ENCODE data around the gene PIGBOS1. TPM values are rescaled to one million over a fixed set of nuclear protein-coding genes. Genes with fewer than 3 reads are reported as not detected.
A peak's percentile ranks its signal among the peaks of the same experiment; 100 is the strongest.

The PIGBOS1 gene
- total and polyA plus RNA-seq, 9 of the 15 experiments (the other 6 are each of a cell fraction or from before 2014, with no cell fraction given): 25.2 to 76.2 (median 46.0) TPM

- Histone ChIP-seq H3K9ac (ENCODE audit: insufficient read depth in 1 of 2, low read depth in 2 of 2, low read length in 2 of 2) (no peak overlapping the region), H3K36me3 (ENCODE audit: control insufficient read depth, insufficient read depth, low read length) (peaks cover 37% of the 10 kb centered on the region), H3K4me3 (no peak overlapping the region), H3K4me2 (ENCODE audit: insufficient read depth, low read length) (no peak overlapping the region), H3K27me3 (ENCODE audit: control insufficient read depth in 2 of 2, insufficient read depth in 2 of 2, low read length in 2 of 2) (no peaks in the 10 kb centered on the region), H3K4me1 (replicated peaks in 1 of 2; ENCODE audit: control insufficient read depth in 2 of 2, insufficient read depth in 2 of 2, low read length in 2 of 2) (peaks cover 0 to 4% of the 10 kb centered on the region in 2 experiments; a peak in 3 of 5 replicates), H4K20me1 (replicated peaks; ENCODE audit: control insufficient read depth, insufficient read depth, low read length) (no peaks in the 10 kb centered on the region; the same call in 1 of the 2 replicates), H3K27ac (ENCODE audit: extremely low read depth, low read depth, low read length) (no peak overlapping the region), H2AFZ (ENCODE audit: low read depth, low read length) (no peak overlapping the region), H3K9me3 (replicated peaks; ENCODE audit: control insufficient read depth, insufficient read depth, low read depth, low read length) (no peaks in the 10 kb centered on the region), H3K9me1 (ENCODE audit: control insufficient read depth, insufficient read depth, low read length) (no peaks in the 10 kb centered on the region), H3K79me2 (ENCODE audit: control insufficient read depth, insufficient read depth, low read length) (no peaks in the 10 kb centered on the region)
- intact Hi-C loops (cut with micrococcal nuclease) (no loop called here), in situ Hi-C loops (cut with MboI) (no loop called here)
- ChIA-PET CTCF (ENCODE audit: low intra/inter-chr PET ratio) (no interaction called here), POLR2A (interaction anchor here (0.9 to 1.6 kb wide), 2 partner anchors 25 to 41 kb away, joined by 3 to 4 read pairs; partner anchors contain the start of genes PIGB and PIGBOS1)
- FAIRE-seq (no peak), ATAC-seq (peak; percentile 62), DNase-seq (ENCODE audit: extremely low read depth in 1 of 4, low spot score in 3 of 4) (peak in 1 of 4 experiments; percentile 7)
- 96% methylated on average over 2 of the region's 2 CpGs for WGBS (ENCODE audit: insufficient coverage, low coverage, missing lambda C conversion rate)
- TF ChIP-seq FOXA3 (CRISPR knock-in tag; conservative IDR thresholded peaks at IDR 0.05 in 1 of 2, IDR thresholded peaks at IDR 0.05 in 1 of 2): peak in 1 of 2 experiments; percentile 26; a peak in 1 of 4 replicates
- TF ChIP-seq RBM14 (IDR thresholded peaks at IDR 0.05; ENCODE audit: borderline replicate concordance, insufficient read depth, low read depth, low read length): no peak
- TF ChIP-seq, protein P1, sequence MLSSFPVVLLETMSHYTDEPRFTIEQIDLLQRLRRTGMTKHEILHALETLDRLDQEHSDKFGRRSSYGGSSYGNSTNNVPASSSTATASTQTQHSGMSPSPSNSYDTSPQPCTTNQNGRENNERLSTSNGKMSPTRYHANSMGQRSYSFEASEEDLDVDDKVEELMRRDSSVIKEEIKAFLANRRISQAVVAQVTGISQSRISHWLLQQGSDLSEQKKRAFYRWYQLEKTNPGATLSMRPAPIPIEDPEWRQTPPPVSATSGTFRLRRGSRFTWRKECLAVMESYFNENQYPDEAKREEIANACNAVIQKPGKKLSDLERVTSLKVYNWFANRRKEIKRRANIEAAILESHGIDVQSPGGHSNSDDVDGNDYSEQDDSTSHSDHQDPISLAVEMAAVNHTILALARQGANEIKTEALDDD (IDR thresholded peaks at IDR 0.05): 0 out of 2 replicates have a peak, but pooled peaks have one; percentile 24
- no TSS peak for BruUV-seq (replicated peaks)
Measured at GRCh38 chr15:55344206-55344605, 25.3 kb upstream of the PIGBOS1 start.

DNA sequence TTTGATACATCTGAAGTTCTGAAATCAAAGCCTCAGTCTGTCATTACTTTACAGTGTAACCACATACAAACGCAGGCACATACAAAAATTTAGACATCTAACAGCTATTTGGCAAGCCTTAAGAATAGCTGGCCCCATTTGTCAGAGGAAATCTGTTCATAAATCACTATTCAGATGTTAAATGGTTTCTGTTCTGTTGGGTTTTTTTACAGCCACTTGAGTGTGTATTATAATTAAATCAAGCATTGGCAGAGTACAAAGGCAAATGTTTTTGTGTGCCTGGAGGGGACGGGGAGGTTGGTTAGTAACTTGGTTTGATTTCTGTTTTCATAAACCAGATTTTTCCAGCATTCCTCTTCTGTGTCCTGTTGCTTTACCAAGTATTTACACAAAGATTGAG, 24.2 kb upstream of the PIGBOS1 start:
- ATAC-seq: no peak
- BruUV-seq (replicated peaks): no TSS peak
- Histone ChIP-seq H3K4me3 (no peak overlapping the region), H3K4me1 (replicated peaks in 1 of 2; ENCODE audit: control insufficient read depth in 2 of 2, insufficient read depth in 2 of 2, low read length in 2 of 2) (peaks cover 0 to 4% of the 10 kb centered on the region in 2 experiments; a peak in 3 of 5 replicates), H3K36me3 (ENCODE audit: control insufficient read depth, insufficient read depth, low read length) (peaks cover 37% of the 10 kb centered on the region), H3K27me3 (ENCODE audit: control insufficient read depth in 2 of 2, insufficient read depth in 2 of 2, low read length in 2 of 2) (no peaks in the 10 kb centered on the region), H2AFZ (ENCODE audit: low read depth, low read length) (no peak overlapping the region), H3K27ac (ENCODE audit: extremely low read depth, low read depth, low read length) (no peak overlapping the region), H4K20me1 (replicated peaks; ENCODE audit: control insufficient read depth, insufficient read depth, low read length) (no peaks in the 10 kb centered on the region; the same call in 1 of the 2 replicates), H3K9ac (ENCODE audit: insufficient read depth in 1 of 2, low read depth in 2 of 2, low read length in 2 of 2) (no peak overlapping the region), H3K79me2 (ENCODE audit: control insufficient read depth, insufficient read depth, low read length) (no peaks in the 10 kb centered on the region), H3K9me1 (ENCODE audit: control insufficient read depth, insufficient read depth, low read length) (no peaks in the 10 kb centered on the region), H3K4me2 (ENCODE audit: insufficient read depth, low read length) (no peak overlapping the region), H3K9me3 (replicated peaks; ENCODE audit: control insufficient read depth, insufficient read depth, low read depth, low read length) (no peaks in the 10 kb centered on the region)
- in situ Hi-C loops (cut with MboI) (no loop called here), intact Hi-C loops (cut with micrococcal nuclease) (no loop called here)
- ChIA-PET POLR2A (no interaction called here), CTCF (ENCODE audit: low intra/inter-chr PET ratio) (no interaction called here)
- WGBS (ENCODE audit: insufficient coverage, low coverage, missing lambda C conversion rate): 66% methylated on average over 2 of the region's 2 CpGs
- DNase-seq (ENCODE audit: extremely low read depth in 1 of 4, low spot score in 3 of 4): no peak
- no peak for FAIRE-seq
- TF ChIP-seq ZBTB1 (CRISPR knock-in tag; IDR thresholded peaks at IDR 0.05; ENCODE audit: borderline replicate concordance, low read depth) (no peak), PML (IDR thresholded peaks at IDR 0.05; ENCODE audit: low read length) (no peak), HCFC1 (IDR thresholded peaks at IDR 0.05; ENCODE audit: low read depth, low read length) (no peak), RAD21 (CRISPR knock-in tag; conservative IDR thresholded peaks at IDR 0.05 in 1 of 2, IDR thresholded peaks at IDR 0.05 in 1 of 2) (no peak)
- TF ChIP-seq, protein P2, sequence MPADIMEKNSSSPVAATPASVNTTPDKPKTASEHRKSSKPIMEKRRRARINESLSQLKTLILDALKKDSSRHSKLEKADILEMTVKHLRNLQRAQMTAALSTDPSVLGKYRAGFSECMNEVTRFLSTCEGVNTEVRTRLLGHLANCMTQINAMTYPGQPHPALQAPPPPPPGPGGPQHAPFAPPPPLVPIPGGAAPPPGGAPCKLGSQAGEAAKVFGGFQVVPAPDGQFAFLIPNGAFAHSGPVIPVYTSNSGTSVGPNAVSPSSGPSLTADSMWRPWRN (IDR thresholded peaks at IDR 0.05; ENCODE audit: low read depth): no peak
- TF ChIP-seq, protein P3, sequence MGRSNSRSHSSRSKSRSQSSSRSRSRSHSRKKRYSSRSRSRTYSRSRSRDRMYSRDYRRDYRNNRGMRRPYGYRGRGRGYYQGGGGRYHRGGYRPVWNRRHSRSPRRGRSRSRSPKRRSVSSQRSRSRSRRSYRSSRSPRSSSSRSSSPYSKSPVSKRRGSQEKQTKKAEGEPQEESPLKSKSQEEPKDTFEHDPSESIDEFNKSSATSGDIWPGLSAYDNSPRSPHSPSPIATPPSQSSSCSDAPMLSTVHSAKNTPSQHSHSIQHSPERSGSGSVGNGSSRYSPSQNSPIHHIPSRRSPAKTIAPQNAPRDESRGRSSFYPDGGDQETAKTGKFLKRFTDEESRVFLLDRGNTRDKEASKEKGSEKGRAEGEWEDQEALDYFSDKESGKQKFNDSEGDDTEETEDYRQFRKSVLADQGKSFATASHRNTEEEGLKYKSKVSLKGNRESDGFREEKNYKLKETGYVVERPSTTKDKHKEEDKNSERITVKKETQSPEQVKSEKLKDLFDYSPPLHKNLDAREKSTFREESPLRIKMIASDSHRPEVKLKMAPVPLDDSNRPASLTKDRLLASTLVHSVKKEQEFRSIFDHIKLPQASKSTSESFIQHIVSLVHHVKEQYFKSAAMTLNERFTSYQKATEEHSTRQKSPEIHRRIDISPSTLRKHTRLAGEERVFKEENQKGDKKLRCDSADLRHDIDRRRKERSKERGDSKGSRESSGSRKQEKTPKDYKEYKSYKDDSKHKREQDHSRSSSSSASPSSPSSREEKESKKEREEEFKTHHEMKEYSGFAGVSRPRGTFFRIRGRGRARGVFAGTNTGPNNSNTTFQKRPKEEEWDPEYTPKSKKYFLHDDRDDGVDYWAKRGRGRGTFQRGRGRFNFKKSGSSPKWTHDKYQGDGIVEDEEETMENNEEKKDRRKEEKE (IDR thresholded peaks at IDR 0.05; ENCODE audit: borderline replicate concordance in 1 of 2, control insufficient read depth in 1 of 2, low read depth in 2 of 2, low read length in 1 of 2): no peak
